Measurements from ENCODE around the gene HILPDA. TPM values are rescaled to one million over a fixed set of nuclear protein-coding genes. Genes with fewer than 3 reads are reported as not detected.

The HILPDA gene
- total RNA-seq, 2 donors from 2014 or later: 26.5 to 37.9 TPM

GRCh38 chr7:128417071-128417470 is 38.6 kb upstream of the HILPDA start:
- no peak overlapping the region for H3K27ac ChIP-seq (ENCODE audit: low read depth, low read length)
- H3K4me3 ChIP-seq (ENCODE audit: low read length): no peak overlapping the region
- Mint-ChIP-seq H3K27me3 (ENCODE audit: insufficient read depth) (peaks cover 67% of the 10 kb centered on the region), H3K9me3 (peaks cover 7% of the 10 kb centered on the region), H3K27ac (no peak overlapping the region), H3K36me3 (ENCODE audit: low read depth) (no peaks in the 10 kb centered on the region), H3K4me1 (no peaks in the 10 kb centered on the region), H3K4me3 (no peak overlapping the region)
- 93% methylated on average over 3 of the region's 3 CpGs; no CpG with 5 or more reads in 1 of the 2 experiments for WGBS, 2 experiments (ENCODE audit: insufficient coverage in 1 of 2, insufficient read length in 1 of 2)
- no peak for DNase-seq
- no peaks in the 10 kb centered on the region for H3K36me3 ChIP-seq (ENCODE audit: control insufficient read depth, insufficient read depth, low read length)
- no peaks in the 10 kb centered on the region for H3K9me3 ChIP-seq (ENCODE audit: control insufficient read depth, low read length)
- H3K27me3 ChIP-seq (ENCODE audit: control insufficient read depth, insufficient read depth, low read length, poor library complexity, severe bottlenecking): peaks cover 51% of the 10 kb centered on the region
- no peak for TF ChIP-seq CTCF (conservative IDR thresholded peaks at IDR 0.05)
- H3K9ac ChIP-seq (ENCODE audit: extremely low read depth, low read length, poor library complexity, severe bottlenecking): no peak overlapping the region
- no peaks in the 10 kb centered on the region for H3K4me1 ChIP-seq (ENCODE audit: control insufficient read depth, insufficient read depth, low read length)

- TF ChIP-seq CTCF (conservative IDR thresholded peaks at IDR 0.05): no peak
- H3K36me3 Mint-ChIP-seq (ENCODE audit: low read depth): no peaks in the 10 kb centered on the region
- Histone ChIP-seq H3K27me3 (ENCODE audit: control insufficient read depth, insufficient read depth, low read length, poor library complexity, severe bottlenecking) (peaks cover 33% of the 10 kb centered on the region), H3K4me1 (ENCODE audit: control insufficient read depth, insufficient read depth, low read length) (no peaks in the 10 kb centered on the region), H3K36me3 (ENCODE audit: control insufficient read depth, insufficient read depth, low read length) (no peaks in the 10 kb centered on the region), H3K27ac (ENCODE audit: low read depth, low read length) (no peak overlapping the region), H3K4me3 (ENCODE audit: low read length) (no peak overlapping the region), H3K9ac (ENCODE audit: extremely low read depth, low read length, poor library complexity, severe bottlenecking) (no peak overlapping the region), H3K9me3 (ENCODE audit: control insufficient read depth, low read length) (no peaks in the 10 kb centered on the region)
- no peak for DNase-seq
- H3K27ac Mint-ChIP-seq: no peak overlapping the region
- no peaks in the 10 kb centered on the region for H3K4me1 Mint-ChIP-seq
- no peak overlapping the region for H3K4me3 Mint-ChIP-seq
- peaks cover 49% of the 10 kb centered on the region for H3K27me3 Mint-ChIP-seq (ENCODE audit: insufficient read depth)
- WGBS, 2 experiments (ENCODE audit: insufficient coverage in 1 of 2, insufficient read length in 1 of 2): 89 to 94% methylated on average over 7 of the region's 7 CpGs
- no peaks in the 10 kb centered on the region for H3K9me3 Mint-ChIP-seq
Measured at GRCh38 chr7:128419257-128419656, 36.4 kb upstream of the HILPDA start.

- no peaks in the 10 kb centered on the region for H3K4me1 ChIP-seq (ENCODE audit: control insufficient read depth, insufficient read depth, low read length)
- H3K4me3 Mint-ChIP-seq: no peak overlapping the region
- no peaks in the 10 kb centered on the region for H3K36me3 ChIP-seq (ENCODE audit: control insufficient read depth, insufficient read depth, low read length)
- H3K9me3 Mint-ChIP-seq: no peaks in the 10 kb centered on the region
- peaks cover 25% of the 10 kb centered on the region for H3K27me3 ChIP-seq (ENCODE audit: control insufficient read depth, insufficient read depth, low read length, poor library complexity, severe bottlenecking)
- no peak for TF ChIP-seq CTCF (conservative IDR thresholded peaks at IDR 0.05)
- 92 to 100% methylated on average over 1 of the region's 1 CpG for WGBS, 2 experiments (ENCODE audit: insufficient coverage in 1 of 2, insufficient read length in 1 of 2)
- H3K9me3 ChIP-seq (ENCODE audit: control insufficient read depth, low read length): no peaks in the 10 kb centered on the region
- H3K27ac ChIP-seq (ENCODE audit: low read depth, low read length): no peak overlapping the region
- DNase-seq: no peak
- H3K9ac ChIP-seq (ENCODE audit: extremely low read depth, low read length, poor library complexity, severe bottlenecking): no peak overlapping the region
- H3K4me3 ChIP-seq (ENCODE audit: low read length): no peak overlapping the region
- no peak overlapping the region for H3K27ac Mint-ChIP-seq
- peaks cover 43% of the 10 kb centered on the region for H3K27me3 Mint-ChIP-seq (ENCODE audit: insufficient read depth)
- H3K4me1 Mint-ChIP-seq: no peaks in the 10 kb centered on the region
- no peaks in the 10 kb centered on the region for H3K36me3 Mint-ChIP-seq (ENCODE audit: low read depth)
Measured at GRCh38 chr7:128420773-128421172, 34.9 kb upstream of the HILPDA start.
